Fibroblast of lung (primary cell): ENCODE results near the gene NEMP2. TPM values are rescaled to one million over a fixed set of nuclear protein-coding genes. Genes with fewer than 3 reads are reported as not detected.

ENCODE experiments used
- DNase-seq, 2 donors: peaks; one replicate each; pipeline versions ENCODE4 v3.0.0 to v3.0.0-alpha.2; 2010; ENCODE audit warnings: low read depth in 2 of 2
- H2AFZ ChIP-seq: 2 replicates; pipeline ENCODE4 v1.5.1; 2012; ENCODE audit warnings: low read length, control low read depth, inconsistent platforms
- H3K27ac ChIP-seq: 2 replicates; pipeline ENCODE4 v1.5.1; 2011; ENCODE audit warnings: low read length, control low read depth; ENCODE audit not compliant: insufficient read depth
- H3K27me3 ChIP-seq: 2 replicates; pipeline ENCODE4 v1.5.1; 2011; ENCODE audit warnings: mild to moderate bottlenecking, low read length; ENCODE audit not compliant: control insufficient read depth, insufficient read depth
- H3K36me3 ChIP-seq: 2 replicates; pipeline ENCODE4 v1.5.1; 2011; ENCODE audit warnings: low read length; ENCODE audit not compliant: control insufficient read depth, insufficient read depth
- H3K4me1 ChIP-seq: 2 replicates; pipeline ENCODE4 v1.5.1; 2011; ENCODE audit warnings: low read length; ENCODE audit not compliant: control insufficient read depth, insufficient read depth; ENCODE audit errors: extremely low read depth
- H3K4me2 ChIP-seq: 2 replicates; pipeline ENCODE4 v1.5.1; 2011; ENCODE audit warnings: low read length, control low read depth; ENCODE audit not compliant: insufficient read depth; ENCODE audit errors: extremely low read depth
- H3K4me3 ChIP-seq, 4 experiments: fragments of 200-600 bp in 1 of 4; sonication (generic) in 1 of 4; replicated peaks in 1 of 4; 2 replicates each; pipeline ENCODE4 v1.5.1; 2011 to 2016; ENCODE audit warnings: low read length in 4 of 4, low read depth in 3 of 4, mild to moderate bottlenecking in 3 of 4, control low read depth in 2 of 4, inconsistent platforms in 1 of 4, mixed read lengths in 1 of 4; ENCODE audit not compliant: insufficient read depth in 1 of 4; ENCODE audit errors: control extremely low read depth in 1 of 4
- H3K79me2 ChIP-seq: 2 replicates; pipeline ENCODE4 v1.5.1; 2012; ENCODE audit warnings: mild to moderate bottlenecking, low read length, inconsistent platforms; ENCODE audit not compliant: control insufficient read depth, insufficient read depth
- H3K9ac ChIP-seq: 2 replicates; pipeline ENCODE4 v1.5.1; 2011; ENCODE audit warnings: mild to moderate bottlenecking, low read length, control low read depth; ENCODE audit not compliant: insufficient read depth
- H3K9me3 ChIP-seq: 2 replicates; pipeline ENCODE4 v1.5.1; 2012; ENCODE audit warnings: low read depth, low read length; ENCODE audit not compliant: control insufficient read depth, insufficient read depth
- H4K20me1 ChIP-seq: 2 replicates; pipeline ENCODE4 v1.5.1; 2011; ENCODE audit warnings: low read length; ENCODE audit not compliant: control insufficient read depth, insufficient read depth; ENCODE audit errors: extremely low read depth
- EZH2 ChIP-seq: IDR thresholded peaks from 2 replicates; pipeline ENCODE4 v1.5.1; 2012; ENCODE audit warnings: low read length, control low read depth, mild to moderate bottlenecking; ENCODE audit errors: missing control alignments
- polyA plus RNA-seq, 2 donors: library from polyadenylated mRNA; depleted of rRNA in 1 of 2; stranded (reverse) in 1 of 2; unstranded in 1 of 2; fragments of >200 nt; gene quantifications; 2 replicates each; pipeline ENCODE4 v1.2.1, GENCODE V29; 2011 to 2012; ENCODE audit warnings: missing spikeins in 1 of 2
- total RNA-seq: library from RNA; depleted of rRNA; stranded (reverse); fragments of >200 nt; gene quantifications from 2 replicates; pipeline ENCODE4 v1.2.1, GENCODE V29; 2014
- TF ChIP-seq, protein P1 (sequence below), 2 donors: IDR thresholded peaks in 1 of 2; conservative IDR thresholded peaks in 1 of 2; 1 replicate in 1 of 2; 2 replicates in 1 of 2; pipeline ENCODE4 v1.5.1; 2011 to 2012; ENCODE audit warnings: low read length in 2 of 2, control low read depth in 1 of 2, inconsistent platforms in 1 of 2, low read depth in 1 of 2, mild to moderate bottlenecking in 1 of 2

NEMP2 gene
- total and polyA plus RNA-seq, 2 donors (not counting 1 experiment from before 2014, with no cell fraction given), result 5.5 to 6.3 TPM

DNA sequence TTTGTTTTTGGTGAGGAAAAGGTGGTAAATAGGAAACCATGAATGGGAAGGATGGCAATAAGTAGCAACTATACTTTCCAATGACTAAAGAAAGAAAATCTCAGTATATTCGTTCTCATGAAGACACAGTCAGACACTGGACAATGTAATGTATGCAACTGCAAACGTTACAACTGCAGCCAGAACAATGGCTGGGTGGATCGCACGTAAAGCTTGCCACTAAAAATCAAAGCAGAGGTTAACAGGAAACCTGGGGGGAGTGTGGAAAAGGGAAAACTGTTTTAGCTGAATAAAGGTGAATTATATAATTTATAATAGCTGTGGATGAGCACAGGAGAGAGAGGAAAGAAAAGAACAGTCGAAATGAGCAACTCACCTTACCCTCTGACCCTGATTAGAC lies 33.3 kb downstream of the NEMP2 start:
- DNase-seq, result no peak
- no peaks in the 10 kb centered on the region for H3K79me2 ChIP-seq
- no peak overlapping the region for H3K4me2 ChIP-seq
- no peak overlapping the region for H3K9ac ChIP-seq
- no peaks in the 10 kb centered on the region for H3K36me3 ChIP-seq
- H2AFZ ChIP-seq, result no peak overlapping the region
- H4K20me1 ChIP-seq, result no peaks in the 10 kb centered on the region
- H3K27ac ChIP-seq, result no peak overlapping the region
- peaks cover 3% of the 10 kb centered on the region for H3K4me1 ChIP-seq
- no peaks in the 10 kb centered on the region for H3K9me3 ChIP-seq
- no peaks in the 10 kb centered on the region for H3K27me3 ChIP-seq
- no peak for TF ChIP-seq EZH2
- TF ChIP-seq, protein P1, sequence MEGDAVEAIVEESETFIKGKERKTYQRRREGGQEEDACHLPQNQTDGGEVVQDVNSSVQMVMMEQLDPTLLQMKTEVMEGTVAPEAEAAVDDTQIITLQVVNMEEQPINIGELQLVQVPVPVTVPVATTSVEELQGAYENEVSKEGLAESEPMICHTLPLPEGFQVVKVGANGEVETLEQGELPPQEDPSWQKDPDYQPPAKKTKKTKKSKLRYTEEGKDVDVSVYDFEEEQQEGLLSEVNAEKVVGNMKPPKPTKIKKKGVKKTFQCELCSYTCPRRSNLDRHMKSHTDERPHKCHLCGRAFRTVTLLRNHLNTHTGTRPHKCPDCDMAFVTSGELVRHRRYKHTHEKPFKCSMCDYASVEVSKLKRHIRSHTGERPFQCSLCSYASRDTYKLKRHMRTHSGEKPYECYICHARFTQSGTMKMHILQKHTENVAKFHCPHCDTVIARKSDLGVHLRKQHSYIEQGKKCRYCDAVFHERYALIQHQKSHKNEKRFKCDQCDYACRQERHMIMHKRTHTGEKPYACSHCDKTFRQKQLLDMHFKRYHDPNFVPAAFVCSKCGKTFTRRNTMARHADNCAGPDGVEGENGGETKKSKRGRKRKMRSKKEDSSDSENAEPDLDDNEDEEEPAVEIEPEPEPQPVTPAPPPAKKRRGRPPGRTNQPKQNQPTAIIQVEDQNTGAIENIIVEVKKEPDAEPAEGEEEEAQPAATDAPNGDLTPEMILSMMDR (conservative IDR thresholded peaks at IDR 0.05 in 1 of 2, IDR thresholded peaks at IDR 0.05 in 1 of 2; ENCODE audit: low read depth in 1 of 2, low read length in 2 of 2), result no peak
- no peak overlapping the region for H3K4me3 ChIP-seq

DNA sequence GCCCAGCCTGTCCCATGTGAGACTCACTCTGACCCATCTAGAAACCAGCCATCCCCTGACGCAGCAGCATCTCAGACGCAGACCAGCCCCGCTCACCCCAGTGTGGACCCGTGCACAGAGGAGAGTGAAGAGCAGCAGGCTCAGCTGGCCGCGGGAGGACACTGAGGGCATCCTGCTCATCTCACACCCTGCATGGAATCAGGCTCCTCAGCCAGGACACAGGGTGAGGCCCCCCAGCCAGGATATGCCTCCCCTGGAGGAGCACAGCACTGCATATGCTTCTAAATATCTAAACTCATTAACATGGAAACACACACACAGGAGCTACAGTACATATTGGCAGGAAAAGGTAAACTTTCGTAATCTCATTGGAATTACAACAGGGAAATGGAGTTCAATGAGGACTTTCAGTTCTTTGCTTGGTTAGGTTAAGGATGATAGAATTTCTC lies 34.4 kb downstream of the NEMP2 start:
- H3K36me3 ChIP-seq, result no peaks in the 10 kb centered on the region
- no peak for DNase-seq
- H3K4me2 ChIP-seq, result no peak overlapping the region
- H3K9me3 ChIP-seq, result no peaks in the 10 kb centered on the region
- TF ChIP-seq EZH2, result no peak
- TF ChIP-seq, protein P1 (conservative IDR thresholded peaks at IDR 0.05 in 1 of 2, IDR thresholded peaks at IDR 0.05 in 1 of 2; ENCODE audit: low read depth in 1 of 2, low read length in 2 of 2), result no peak
- H3K79me2 ChIP-seq, result no peaks in the 10 kb centered on the region
- H3K9ac ChIP-seq, result no peak overlapping the region
- H2AFZ ChIP-seq, result no peak overlapping the region
- H3K27me3 ChIP-seq, result no peaks in the 10 kb centered on the region
- peaks cover 3% of the 10 kb centered on the region for H3K4me1 ChIP-seq
- H4K20me1 ChIP-seq, result no peaks in the 10 kb centered on the region
- no peak overlapping the region for H3K27ac ChIP-seq
- no peak overlapping the region for H3K4me3 ChIP-seq

DNA sequence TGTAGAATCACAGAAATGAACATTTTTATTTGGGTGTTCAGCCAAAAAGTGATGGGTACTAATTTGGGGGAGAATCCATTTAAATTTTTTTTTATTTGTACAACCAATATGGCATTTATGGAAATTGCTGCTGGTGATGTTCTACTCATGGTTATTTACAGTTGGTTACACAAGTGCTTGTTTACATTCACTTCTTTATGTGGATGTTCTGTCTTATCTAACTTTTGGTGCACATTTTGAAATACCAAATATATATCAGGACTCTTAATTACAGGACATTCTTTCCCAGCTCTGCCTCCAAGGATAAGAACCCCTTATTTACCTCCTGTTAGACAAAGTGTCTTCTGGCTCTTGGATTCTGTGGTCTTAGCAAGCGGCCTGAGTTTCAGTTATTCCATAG lies 35.2 kb downstream of the NEMP2 start:
- Histone ChIP-seq H3K27ac (no peak overlapping the region), H2AFZ (no peak overlapping the region), H3K9ac (no peak overlapping the region), H3K4me2 (no peak overlapping the region), H3K4me3 (no peak overlapping the region), H3K27me3 (no peaks in the 10 kb centered on the region), H3K36me3 (no peaks in the 10 kb centered on the region), H4K20me1 (no peaks in the 10 kb centered on the region), H3K9me3 (no peaks in the 10 kb centered on the region), H3K4me1 (peaks cover 3% of the 10 kb centered on the region), H3K79me2 (no peaks in the 10 kb centered on the region)
- TF ChIP-seq, protein P1 (conservative IDR thresholded peaks at IDR 0.05 in 1 of 2, IDR thresholded peaks at IDR 0.05 in 1 of 2; ENCODE audit: low read depth in 1 of 2, low read length in 2 of 2), result no peak
- no peak for TF ChIP-seq EZH2
- DNase-seq, result no peak
